Left hindlimb (tissue), 1 donor: ENCODE data around the gene MMP23B.
"Not testable (repeated sequence)": the region's sequence is repeated elsewhere in the genome, so short reads cannot be mapped to it uniquely, and the experiment has no call there.

ENCODE experiments used
- DNase-seq: peaks from one replicate; pipeline ENCODE4 v3.0.0-alpha.2; 2018

The MMP23B gene

GRCh38 chr1:1621173-1622009, 10.6 kb upstream of the MMP23B start:
- DNase-seq = no peak

- DNase-seq = peak; percentile 31
These were observed 9.8 kb upstream of the MMP23B start for GRCh38 chr1:1622010-1622787.

- DNase-seq = peak; percentile 30
These were observed 9.2 kb upstream of the MMP23B start for GRCh38 chr1:1622788-1623094.

GRCh38 chr1:1623181-1623630, 8.8 kb upstream of the MMP23B start:
- DNase-seq = peak; percentile 29

- peak; percentile 41 for DNase-seq
These were observed 8.1 kb upstream of the MMP23B start for GRCh38 chr1:1623631-1624442.

GRCh38 chr1:1624443-1625403, 7.2 kb upstream of the MMP23B start:
- peak; percentile 55 for DNase-seq

- DNase-seq = no peak
These were observed 6.6 kb upstream of the MMP23B start for GRCh38 chr1:1625404-1625775.

- peak; percentile 45 for DNase-seq
These were observed 6.2 kb upstream of the MMP23B start for GRCh38 chr1:1625824-1626206.

GRCh38 chr1:1626207-1627141, 5.5 kb upstream of the MMP23B start:
- DNase-seq = no peak

- DNase-seq = no peak
These were observed 4.6 kb upstream of the MMP23B start for GRCh38 chr1:1627261-1627828.

- DNase-seq = no peak
These were observed 3.9 kb upstream of the MMP23B start for GRCh38 chr1:1627829-1628753.

- peak; percentile 54 for DNase-seq
These were observed 3.1 kb upstream of the MMP23B start for GRCh38 chr1:1628754-1629429.

GRCh38 chr1:1629430-1630190, 2.4 kb upstream of the MMP23B start:
- no peak for DNase-seq

- DNase-seq = peak; percentile 92
These were observed 1.6 kb upstream of the MMP23B start for GRCh38 chr1:1630191-1630964.

GRCh38 chr1:1630965-1631781, 800 bp upstream of the MMP23B start:
- peak; percentile 92 for DNase-seq

- DNase-seq = not testable (repeated sequence)
These were observed 1.4 kb downstream of the MMP23B start for GRCh38 chr1:1633409-1633808.
